H1 (cell line): ENCODE measurements around the gene PRKG2. TPM values are rescaled to one million over a fixed set of nuclear protein-coding genes. Genes with fewer than 3 reads are reported as not detected.

Source experiments
- CTCF ChIA-PET: fragments of 300-600 bp; sonication (Branson Sonifier 250); formaldehyde crosslinking; loops from one replicate; lab custom pipeline; 2021; ENCODE audit not compliant: partially characterized antibody; lab: Charles Lee
- POLR2A ChIA-PET: fragments of 300-600 bp; sonication (Branson Sonifier 250); formaldehyde crosslinking; loops from one replicate; lab custom pipeline; 2021; ENCODE audit warnings: inconsistent platforms; ENCODE audit not compliant: partially characterized antibody; lab: Charles Lee
- DNase-seq, 2 experiments: peaks; one replicate each; pipeline versions ENCODE4 v3.0.0 to v3.0.0-alpha.2; 2010 to 2022; ENCODE audit warnings: low spot score in 2 of 2, low read depth in 1 of 2, mixed read lengths in 1 of 2
- FAIRE-seq: peaks from 2 replicates; lab custom pipeline; 2011; peaks lifted over from hg19 to GRCh38; lab: Jason Lieb, UNC
- H2AFZ ChIP-seq: 2 replicates; pipeline ENCODE4 v1.8.1; 2012; ENCODE audit warnings: low read length, inconsistent platforms
- H2AK5ac ChIP-seq: 2 replicates; pipeline ENCODE4 v1.6.1; 2013; ENCODE audit warnings: low read depth, low read length
- H2BK120ac ChIP-seq: replicated peaks from 2 replicates; pipeline ENCODE3; 2013; ENCODE audit warnings: low read depth, low read length, inconsistent platforms
- H2BK12ac ChIP-seq: 2 replicates; pipeline ENCODE4 v1.6.1; 2013; ENCODE audit warnings: low read depth, low read length
- H2BK15ac ChIP-seq: 2 replicates; pipeline ENCODE4 v1.6.1; 2013; ENCODE audit warnings: low read length
- H2BK20ac ChIP-seq: 2 replicates; pipeline ENCODE4 v1.6.1; 2013; ENCODE audit warnings: low read length
- H2BK5ac ChIP-seq: 2 replicates; pipeline ENCODE4 v1.6.1; 2013; ENCODE audit warnings: low read depth, low read length
- H3K14ac ChIP-seq: 2 replicates; pipeline ENCODE4 v1.6.1; 2013; ENCODE audit warnings: inconsistent platforms; ENCODE audit not compliant: insufficient read length
- H3K18ac ChIP-seq: 2 replicates; pipeline ENCODE4 v1.6.1; 2013; ENCODE audit warnings: low read length; ENCODE audit errors: extremely low read depth
- H3K23ac ChIP-seq: 2 replicates; pipeline ENCODE4 v1.6.1; 2013; ENCODE audit warnings: inconsistent platforms; ENCODE audit not compliant: insufficient read length
- H3K23me2 ChIP-seq: 2 replicates; pipeline ENCODE4 v1.6.1; 2013; ENCODE audit warnings: low read depth, low read length
- H3K27ac ChIP-seq: 2 replicates; pipeline ENCODE4 v1.6.1; 2011; ENCODE audit warnings: low read depth, low read length, inconsistent platforms
- H3K27me3 ChIP-seq, 4 experiments: replicated peaks in 1 of 4; 1 replicate in 1 of 4; 2 replicates in 3 of 4; pipeline versions ENCODE4 v1.6.1 to v1.8.1; 2011 to 2013; ENCODE audit warnings: low read length in 3 of 4, mild to moderate bottlenecking in 3 of 4, inconsistent platforms in 2 of 4, mixed read lengths in 2 of 4, moderate library complexity in 1 of 4; ENCODE audit not compliant: control insufficient read depth in 3 of 4, insufficient read depth in 3 of 4; ENCODE audit errors: extremely low read depth in 1 of 4
- H3K36me3 ChIP-seq, 4 experiments: 2 replicates each; pipeline versions ENCODE4 v1.6.1 to v1.8.1; 2011 to 2013; ENCODE audit warnings: mild to moderate bottlenecking in 4 of 4, low read length in 3 of 4, moderate library complexity in 2 of 4, control low read depth in 1 of 4, inconsistent platforms in 1 of 4; ENCODE audit not compliant: insufficient read depth in 4 of 4, control insufficient read depth in 2 of 4
- H3K4ac ChIP-seq: replicated peaks from 2 replicates; pipeline ENCODE3; 2013; ENCODE audit warnings: low read length, low read depth, mixed read lengths, inconsistent platforms; ENCODE audit not compliant: insufficient read length
- H3K4me1 ChIP-seq, 4 experiments: replicated peaks in 1 of 4; 1 replicate in 1 of 4; 2 replicates in 3 of 4; pipeline versions ENCODE4 v1.6.1 to v1.8.1; 2011 to 2013; ENCODE audit warnings: low read length in 3 of 4, inconsistent platforms in 2 of 4, mixed read lengths in 1 of 4; ENCODE audit not compliant: insufficient read depth in 4 of 4, control insufficient read depth in 3 of 4
- H3K4me2 ChIP-seq, 2 experiments: 2 replicates each; pipeline versions ENCODE4 v1.6.1 to v1.8.1; 2011 to 2013; ENCODE audit warnings: low read depth in 2 of 2, low read length in 2 of 2, control low read depth in 1 of 2, inconsistent platforms in 1 of 2, mild to moderate bottlenecking in 1 of 2; ENCODE audit not compliant: insufficient read depth in 1 of 2
- H3K4me3 ChIP-seq, 4 experiments: fragments of 200-600, 300-600 bp in 1 of 4; sonication (generic), shearing (Covaris generic), sonication (Bioruptor Twin) in 1 of 4; 2 replicates each; pipeline versions ENCODE4 v1.5.1 to v1.8.1; 2011 to 2016; ENCODE audit warnings: low read length in 4 of 4, low read depth in 3 of 4, control low read depth in 2 of 4, inconsistent platforms in 2 of 4, mild to moderate bottlenecking in 2 of 4, mixed read lengths in 1 of 4, moderate library complexity in 1 of 4; ENCODE audit not compliant: insufficient read depth in 2 of 4; ENCODE audit errors: extremely low read depth in 1 of 4
- H3K56ac ChIP-seq: replicated peaks from 2 replicates; pipeline ENCODE3; 2013; ENCODE audit warnings: low read depth, mild to moderate bottlenecking, mixed read lengths, low read length, inconsistent platforms; ENCODE audit not compliant: insufficient read length
- H3K79me1 ChIP-seq: 2 replicates; pipeline ENCODE4 v1.6.1; 2013; ENCODE audit warnings: low read depth, low read length, control low read depth
- H3K79me2 ChIP-seq, 2 experiments: 2 replicates each; pipeline versions ENCODE4 v1.6.1 to v1.8.1; 2012 to 2013; ENCODE audit warnings: low read length in 2 of 2, mild to moderate bottlenecking in 2 of 2, inconsistent platforms in 1 of 2; ENCODE audit not compliant: insufficient read depth in 2 of 2, control insufficient read depth in 1 of 2
- H3K9ac ChIP-seq, 4 experiments: replicated peaks in 1 of 4; 1 replicate in 1 of 4; 2 replicates in 3 of 4; pipeline versions ENCODE4 v1.6.1 to v1.8.1; 2011 to 2013; ENCODE audit warnings: low read depth in 3 of 4, low read length in 3 of 4, control low read depth in 2 of 4, mild to moderate bottlenecking in 2 of 4, moderate library complexity in 2 of 4, inconsistent platforms in 1 of 4; ENCODE audit errors: extremely low read depth in 1 of 4
- H3K9me3 ChIP-seq, 2 experiments: 2 replicates each; pipeline versions ENCODE4 v1.6.1 to v1.8.1; 2012 to 2013; ENCODE audit warnings: mild to moderate bottlenecking in 2 of 2, moderate library complexity in 2 of 2, control low read depth in 1 of 2, inconsistent platforms in 1 of 2, low read depth in 1 of 2, low read length in 1 of 2, mixed read lengths in 1 of 2; ENCODE audit not compliant: insufficient read depth in 2 of 2
- H4K20me1 ChIP-seq, 2 experiments: replicated peaks in 1 of 2; 2 replicates each; pipeline versions ENCODE3 to v1.8.1; 2011 to 2013; ENCODE audit warnings: inconsistent platforms in 2 of 2, low read length in 2 of 2, mild to moderate bottlenecking in 1 of 2; ENCODE audit not compliant: insufficient read depth in 2 of 2, control insufficient read depth in 1 of 2
- H4K5ac ChIP-seq: 2 replicates; pipeline ENCODE4 v1.6.1; 2013; ENCODE audit warnings: low read length, low read depth, mixed read lengths, inconsistent platforms; ENCODE audit not compliant: insufficient read length
- H4K8ac ChIP-seq: 2 replicates; pipeline ENCODE4 v1.8.0; 2013; ENCODE audit warnings: mild to moderate bottlenecking, moderate library complexity, low read length, inconsistent platforms; ENCODE audit not compliant: insufficient read depth; ENCODE audit errors: extremely low read depth
- H4K91ac ChIP-seq: replicated peaks from 2 replicates; pipeline ENCODE3; 2013; ENCODE audit warnings: low read length, mixed read lengths, inconsistent platforms; ENCODE audit not compliant: insufficient read length
- ASH2L ChIP-seq: fragments of 200-600, 300-600 bp; sonication (generic); IDR thresholded peaks from one replicate; pipeline ENCODE4 v1.7.1; 2017; ENCODE audit warnings: low read length
- BACH1 ChIP-seq: IDR thresholded peaks from 2 replicates; pipeline ENCODE4 v1.6.1; 2012; ENCODE audit warnings: low read length, improper control_type of control experiment
- CHD2 ChIP-seq: IDR thresholded peaks from 2 replicates; pipeline ENCODE4 v1.6.1; 2012; ENCODE audit warnings: low read length, improper control_type of control experiment
- CTBP2 ChIP-seq: IDR thresholded peaks from 2 replicates; pipeline ENCODE4 v1.7.0; 2011; ENCODE audit warnings: borderline replicate concordance, mild to moderate bottlenecking, moderate library complexity, mixed read lengths, low read length; ENCODE audit not compliant: insufficient read depth, insufficient read length
- EZH2 ChIP-seq: fragments of 200-600 bp; sonication (generic); IDR thresholded peaks from 2 replicates; pipeline ENCODE4 v1.7.1; 2012; ENCODE audit warnings: low read depth, mild to moderate bottlenecking, moderate library complexity, low read length, inconsistent platforms; ENCODE audit not compliant: severe bottlenecking
- MAFK ChIP-seq: IDR thresholded peaks from 2 replicates; pipeline ENCODE4 v1.6.1; 2012; ENCODE audit warnings: low read depth, mild to moderate bottlenecking, improper control_type of control experiment, low read length
- POU5F1 ChIP-seq: IDR thresholded peaks from 2 replicates; pipeline ENCODE4 v1.6.1; 2011; ENCODE audit warnings: low read depth, mild to moderate bottlenecking, low read length, moderate library complexity
- SIN3A ChIP-seq, 2 experiments: IDR thresholded peaks in 1 of 2; conservative IDR thresholded peaks in 1 of 2; 2 replicates each; pipeline ENCODE4 v1.6.1; 2011 to 2012; ENCODE audit warnings: low read length in 2 of 2, improper control_type of control experiment in 1 of 2, low read depth in 1 of 2, mild to moderate bottlenecking in 1 of 2
- WGBS, 2 experiments: shearing (Covaris generic) in 1 of 2; methylation state at CpG; one replicate each; pipeline versions ENCODE4 v1.1.6 to v1.1.7; 2013 to 2015; ENCODE audit warnings: low lambda C conversion rate in 2 of 2, mixed read lengths in 2 of 2, inconsistent platforms in 1 of 2, low coverage in 1 of 2, missing lambda C conversion rate in 1 of 2; ENCODE audit not compliant: insufficient replicate concordance in 2 of 2, insufficient coverage in 1 of 2, insufficient read length in 1 of 2; ENCODE audit errors: extremely low coverage in 1 of 2, missing lambda C conversion rate in 1 of 2; 5-methylcytosine and 5-hydroxymethylcytosine counted together
- polyA plus RNA-seq, 7 experiments: library from polyadenylated mRNA; depleted of rRNA in 3 of 7; stranded (reverse) in 5 of 7; unstranded in 2 of 7; fragments of >200 nt in 5 of 7; fragments of 200-250 nt in 2 of 7; gene quantifications; 1 replicate in 5 of 7; 2 replicates in 1 of 7; 4 replicates in 1 of 7; pipeline versions ENCODE4 v1.2.1 to v1.2.3, GENCODE V29; 2011 to 2013; ENCODE audit warnings: missing spikeins in 2 of 7, mixed read lengths in 2 of 7
- total RNA-seq: library from RNA; stranded (reverse); fragmentation: NEBNext Ultra II Directional; extraction: Animal tissue kit (Norgen Biotek cat#: 25700); gene quantifications from 2 replicates; pipeline ENCODE4 v1.2.1, GENCODE V29; 2021
- TF ChIP-seq, protein P1 (sequence below): IDR thresholded peaks from 2 replicates; pipeline ENCODE4 v1.6.1; 2011; ENCODE audit warnings: low read depth, mild to moderate bottlenecking, low read length; ENCODE audit not compliant: insufficient read depth
- TF ChIP-seq, protein P2 (sequence below), 3 experiments: IDR thresholded peaks; 1 replicate in 2 of 3; 2 replicates in 1 of 3; pipeline versions ENCODE4 v1.5.1 to v1.6.1; 2011; ENCODE audit warnings: low read length in 3 of 3, mild to moderate bottlenecking in 3 of 3, inconsistent platforms in 2 of 3, low read depth in 1 of 3, moderate library complexity in 1 of 3; ENCODE audit not compliant: insufficient read depth in 1 of 3; ENCODE audit errors: control extremely low read depth in 1 of 3

The PRKG2 gene
- total and polyA plus RNA-seq, 2 of the 8 experiments (the other 6 are each of a cell fraction or from before 2014, with no cell fraction given), result 0.45 to 1.2 TPM

DNA sequence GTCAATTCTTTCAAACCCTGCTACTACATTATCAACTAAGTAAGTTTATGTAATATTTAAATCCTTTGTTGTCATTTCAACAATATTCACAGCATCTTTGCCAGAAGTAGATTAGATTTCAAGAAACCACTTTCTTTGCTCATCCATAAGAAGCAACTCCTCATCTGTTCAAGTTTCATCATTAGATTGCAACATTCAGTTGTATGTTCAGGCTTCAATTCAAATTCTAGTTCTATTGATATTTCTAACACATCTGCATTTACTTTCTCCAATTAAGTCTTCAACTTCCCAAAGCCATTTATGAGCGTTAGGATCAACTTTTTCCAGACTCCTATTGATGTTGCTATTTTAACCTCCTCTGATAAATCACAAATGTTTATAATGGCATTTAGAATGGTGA is 118.5 kb downstream of the PRKG2 start:
- ChIA-PET CTCF (no interaction called here), POLR2A (no interaction called here)
- Histone ChIP-seq H3K4me1 (no peaks in the 10 kb centered on the region), H3K27ac (no peak overlapping the region), H3K4me2 (no peak overlapping the region), H3K79me1 (no peaks in the 10 kb centered on the region), H4K5ac (no peak overlapping the region), H3K4ac (no peak overlapping the region), H3K36me3 (no peaks in the 10 kb centered on the region), H2BK15ac (no peak overlapping the region), H4K91ac (no peak overlapping the region), H3K18ac (no peak overlapping the region), H2BK5ac (no peak overlapping the region), H2AK5ac (no peak overlapping the region), H3K4me3 (no peak overlapping the region), H3K9ac (no peak overlapping the region), H2BK20ac (no peak overlapping the region), H4K20me1 (no peaks in the 10 kb centered on the region), H3K56ac (no peak overlapping the region), H3K23me2 (no peaks in the 10 kb centered on the region; the same call in 1 of the 2 replicates), H3K9me3 (no peaks in the 10 kb centered on the region), H3K14ac (no peak overlapping the region), H3K79me2 (no peaks in the 10 kb centered on the region), H3K27me3 (no peaks in the 10 kb centered on the region), H2BK120ac (no peak overlapping the region), H4K8ac (no peak overlapping the region), H2AFZ (no peak overlapping the region), H3K23ac (no peak overlapping the region), H2BK12ac (no peak overlapping the region)
- FAIRE-seq, result no peak
- DNase-seq, result no peak
- 100% methylated on average over 1 of the region's 1 CpG; no CpG with 5 or more reads in 1 of the 2 experiments for WGBS, 2 experiments
- TF ChIP-seq CTBP2 (no peak), ASH2L (no peak), EZH2 (no peak), SIN3A (conservative IDR thresholded peaks at IDR 0.05 in 1 of 2, IDR thresholded peaks at IDR 0.05 in 1 of 2; ENCODE audit: low read depth in 1 of 2, low read length in 2 of 2) (no peak), CHD2 (no peak), MAFK (no peak), BACH1 (no peak), POU5F1 (no peak)
- TF ChIP-seq, protein P1, sequence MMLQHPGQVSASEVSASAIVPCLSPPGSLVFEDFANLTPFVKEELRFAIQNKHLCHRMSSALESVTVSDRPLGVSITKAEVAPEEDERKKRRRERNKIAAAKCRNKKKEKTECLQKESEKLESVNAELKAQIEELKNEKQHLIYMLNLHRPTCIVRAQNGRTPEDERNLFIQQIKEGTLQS, result no peak
- TF ChIP-seq, protein P2, sequence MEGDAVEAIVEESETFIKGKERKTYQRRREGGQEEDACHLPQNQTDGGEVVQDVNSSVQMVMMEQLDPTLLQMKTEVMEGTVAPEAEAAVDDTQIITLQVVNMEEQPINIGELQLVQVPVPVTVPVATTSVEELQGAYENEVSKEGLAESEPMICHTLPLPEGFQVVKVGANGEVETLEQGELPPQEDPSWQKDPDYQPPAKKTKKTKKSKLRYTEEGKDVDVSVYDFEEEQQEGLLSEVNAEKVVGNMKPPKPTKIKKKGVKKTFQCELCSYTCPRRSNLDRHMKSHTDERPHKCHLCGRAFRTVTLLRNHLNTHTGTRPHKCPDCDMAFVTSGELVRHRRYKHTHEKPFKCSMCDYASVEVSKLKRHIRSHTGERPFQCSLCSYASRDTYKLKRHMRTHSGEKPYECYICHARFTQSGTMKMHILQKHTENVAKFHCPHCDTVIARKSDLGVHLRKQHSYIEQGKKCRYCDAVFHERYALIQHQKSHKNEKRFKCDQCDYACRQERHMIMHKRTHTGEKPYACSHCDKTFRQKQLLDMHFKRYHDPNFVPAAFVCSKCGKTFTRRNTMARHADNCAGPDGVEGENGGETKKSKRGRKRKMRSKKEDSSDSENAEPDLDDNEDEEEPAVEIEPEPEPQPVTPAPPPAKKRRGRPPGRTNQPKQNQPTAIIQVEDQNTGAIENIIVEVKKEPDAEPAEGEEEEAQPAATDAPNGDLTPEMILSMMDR (IDR thresholded peaks at IDR 0.05; ENCODE audit: control extremely low read depth in 1 of 3, insufficient read depth in 1 of 3, low read depth in 1 of 3, low read length in 3 of 3), result no peak
